HCT116 (cell line): ENCODE measurements around the gene SAG. TPM values are rescaled to one million over a fixed set of nuclear protein-coding genes. Genes with fewer than 3 reads are reported as not detected.

Source experiments
- ATAC-seq: fragments of 200-7000 bp; cut with Tn5 transposase; 2 replicates; pipeline ENCODE4 v1.9.1; 2020; ENCODE audit warnings: mild to moderate bottlenecking, moderate library complexity
- BruUV-seq: library from RNA; stranded (reverse); fragments of 400-500 nt; replicated peaks from 2 replicates; lab custom pipeline; 2021; lab: Mats Ljungman, UMichigan
- CTCF ChIA-PET: fragments of 300-600 bp; sonication (Branson Sonifier 250); formaldehyde crosslinking; loops from one replicate; lab custom pipeline; 2021; ENCODE audit warnings: antibody characterized with exemption; lab: Charles Lee
- POLR2A ChIA-PET: fragments of 300-600, 350-600 bp; sonication (Branson Sonifier 250); formaldehyde crosslinking; loops from one replicate; lab custom pipeline; 2021; ENCODE audit warnings: antibody characterized with exemption; lab: Charles Lee
- RAD21 ChIA-PET, 2 experiments: fragments of 300-600 bp; sonication (Branson Sonifier 250); formaldehyde crosslinking; loops; one replicate each; lab custom pipeline; 2023; ENCODE audit warnings: low total read pairs in 2 of 2; ENCODE audit not compliant: uncharacterized antibody in 2 of 2, unreplicated experiment in 2 of 2, low non-redundant PET in 1 of 2; lab: Charles Lee
- DNase-seq: peaks from one replicate; pipeline ENCODE4 v3.0.0-alpha.2; 2010; ENCODE audit warnings: low read depth, low spot score
- H2AFZ ChIP-seq: fragments of 200-600 bp; shearing (Covaris generic), sonication (generic); 2 replicates; pipeline ENCODE4 v1.6.1; 2017; ENCODE audit warnings: low read depth, mixed run types, mixed read lengths, antibody characterized with exemption, low read length; ENCODE audit not compliant: poor library complexity, severe bottlenecking
- H3K27ac ChIP-seq: 2 replicates; pipeline ENCODE4 v1.5.1; 2012; ENCODE audit warnings: low read depth, low read length
- H3K27me3 ChIP-seq: fragments of 200-600 bp; sonication (generic); 2 replicates; pipeline ENCODE4 v1.6.1; 2016; ENCODE audit warnings: mixed run types, low read length, mixed read lengths; ENCODE audit not compliant: insufficient read depth
- H3K36me3 ChIP-seq, 2 experiments: fragments of 200-500 bp in 1 of 2; fragments of 200-600 bp in 1 of 2; sonication (Bioruptor generic) in 1 of 2; sonication (generic) in 1 of 2; 2 replicates each; pipeline versions ENCODE4 v1.5.1 to v1.6.1; 2014 to 2016; ENCODE audit warnings: low read length in 2 of 2, inconsistent platforms in 1 of 2, mixed read lengths in 1 of 2, mixed run types in 1 of 2; ENCODE audit not compliant: insufficient read depth in 2 of 2, control insufficient read depth in 1 of 2
- H3K4me1 ChIP-seq, 2 experiments: fragments of 200-600 bp in 1 of 2; sonication (generic) in 1 of 2; 2 replicates each; pipeline versions ENCODE4 v1.5.1 to v1.6.1; 2012 to 2017; ENCODE audit warnings: low read length in 2 of 2, inconsistent platforms in 1 of 2, mild to moderate bottlenecking in 1 of 2, mixed read lengths in 1 of 2, mixed run types in 1 of 2, moderate library complexity in 1 of 2; ENCODE audit not compliant: insufficient read depth in 2 of 2, control insufficient read depth in 1 of 2
- H3K4me2 ChIP-seq: fragments of 200-600 bp; sonication (generic); 2 replicates; pipeline ENCODE4 v1.6.1; 2017; ENCODE audit warnings: mixed run types, low read length, mixed read lengths
- H3K4me3 ChIP-seq, 2 experiments: fragments of 200-600 bp in 1 of 2; sonication (generic) in 1 of 2; replicated peaks in 1 of 2; 2 replicates each; pipeline ENCODE4 v1.5.1; 2011 to 2016; ENCODE audit warnings: low read length in 2 of 2, control low read depth in 1 of 2, low read depth in 1 of 2, mild to moderate bottlenecking in 1 of 2, mixed read lengths in 1 of 2, mixed run types in 1 of 2
- H3K79me2 ChIP-seq: fragments of 200-600 bp; sonication (generic); 2 replicates; pipeline ENCODE4 v1.6.1; 2017; ENCODE audit warnings: mild to moderate bottlenecking, mixed run types, low read length, moderate library complexity, mixed read lengths; ENCODE audit not compliant: insufficient read depth
- H3K9ac ChIP-seq: fragments of 200-600 bp; sonication (generic); 2 replicates; pipeline ENCODE4 v1.6.1; 2016; ENCODE audit warnings: low read length, mixed read lengths
- H3K9me2 ChIP-seq: fragments of 200-600 bp; sonication (generic), shearing (Covaris generic); 2 replicates; pipeline ENCODE4 v1.6.1; 2017; ENCODE audit warnings: mixed run types, mild to moderate bottlenecking, moderate library complexity; ENCODE audit not compliant: insufficient read depth
- H3K9me3 ChIP-seq, 2 experiments: fragments of 200-500 bp in 1 of 2; fragments of 200-600 bp in 1 of 2; sonication (Bioruptor generic) in 1 of 2; sonication (generic) in 1 of 2; 2 replicates each; pipeline ENCODE4 v1.6.1; 2014 to 2017; ENCODE audit warnings: low read length in 2 of 2, mixed read lengths in 2 of 2, inconsistent platforms in 1 of 2, low read depth in 1 of 2, mild to moderate bottlenecking in 1 of 2, mixed run types in 1 of 2, moderate library complexity in 1 of 2; ENCODE audit not compliant: control insufficient read depth in 1 of 2, insufficient read depth in 1 of 2
- H4K20me1 ChIP-seq: fragments of 200-600 bp; sonication (generic), shearing (Covaris generic); 2 replicates; pipeline ENCODE4 v1.6.1; 2017; ENCODE audit warnings: mixed run types, mild to moderate bottlenecking, moderate library complexity; ENCODE audit not compliant: insufficient read depth
- CBX3 ChIP-seq: IDR thresholded peaks from 2 replicates; pipeline ENCODE4 v1.6.1; 2012; ENCODE audit warnings: low read depth
- CEBPB ChIP-seq: IDR thresholded peaks from 2 replicates; pipeline ENCODE4 v1.6.1; 2012; ENCODE audit warnings: low read depth
- EGR1 ChIP-seq: IDR thresholded peaks from 2 replicates; pipeline ENCODE4 v1.6.1; 2012; ENCODE audit warnings: low read depth
- ELF1 ChIP-seq: IDR thresholded peaks from 2 replicates; pipeline ENCODE4 v1.6.1; 2012; ENCODE audit warnings: low read depth, borderline replicate concordance
- EZH2 ChIP-seq: fragments of 200-600 bp; sonication (generic); IDR thresholded peaks from 2 replicates; pipeline ENCODE4 v1.6.1; 2017; ENCODE audit warnings: antibody characterized with exemption, mixed run types
- FOSL1 ChIP-seq: IDR thresholded peaks from 2 replicates; pipeline ENCODE4 v1.6.1; 2012; ENCODE audit warnings: low read depth
- JUND ChIP-seq: IDR thresholded peaks from 2 replicates; pipeline ENCODE4 v1.6.1; 2012
- POLR2A ChIP-seq: IDR thresholded peaks from 2 replicates; pipeline ENCODE4 v1.7.0; 2011; ENCODE audit warnings: borderline replicate concordance; ENCODE audit not compliant: insufficient read depth, insufficient read length; ENCODE audit errors: extremely low read depth
- RAD21 ChIP-seq: IDR thresholded peaks from 2 replicates; pipeline ENCODE4 v1.6.1; 2012; ENCODE audit warnings: low read depth, mild to moderate bottlenecking
- REST ChIP-seq: IDR thresholded peaks from 2 replicates; pipeline ENCODE4 v1.6.1; 2012; ENCODE audit warnings: low read depth
- SIN3A ChIP-seq: IDR thresholded peaks from 2 replicates; pipeline ENCODE4 v1.6.1; 2012; ENCODE audit warnings: low read depth
- SP1 ChIP-seq: IDR thresholded peaks from 2 replicates; pipeline ENCODE4 v1.6.1; 2012; ENCODE audit warnings: low read depth
- SRF ChIP-seq: IDR thresholded peaks from 2 replicates; pipeline ENCODE4 v1.6.1; 2012; ENCODE audit warnings: low read depth
- YY1 ChIP-seq: IDR thresholded peaks from 2 replicates; pipeline ENCODE4 v1.6.1; 2011; ENCODE audit warnings: low read length, low read depth, moderate library complexity, mild to moderate bottlenecking; ENCODE audit not compliant: insufficient replicate concordance; ENCODE audit errors: extremely low read depth
- ZBTB33 ChIP-seq: IDR thresholded peaks from 2 replicates; pipeline ENCODE4 v1.6.1; 2011; ENCODE audit warnings: mild to moderate bottlenecking, low read length, moderate library complexity; ENCODE audit not compliant: insufficient replicate concordance; ENCODE audit errors: extremely low read depth
- intact Hi-C: fragments of 100-400 bp; cut with micrococcal nuclease; formaldehyde crosslinking; loops from 2 replicates; pipeline ENCODE4 v1.10.0; 2022
- total RNA-seq: library from RNA; stranded (reverse); gene quantifications from one replicate; pipeline ENCODE4 v1.2.1, GENCODE V29; 2021; ENCODE audit not compliant: unreplicated experiment

Gene SAG
- total RNA-seq, 1 experiment from 2014 or later, result not detected

- Histone ChIP-seq H4K20me1 (0 out of 2 replicates have a peak, but pooled peaks cover 4% of the 10 kb centered on the region), H3K36me3 (peaks cover 5 to 6% of the 10 kb centered on the region in 2 experiments; a peak in 2 of 4 replicates), H3K4me2 (no peak overlapping the region), H3K27me3 (no peaks in the 10 kb centered on the region), H3K4me3 (no peak overlapping the region), H3K9me3 (no peaks in the 10 kb centered on the region), H3K9ac (no peak overlapping the region), H3K4me1 (0 out of 4 replicates have a peak, but pooled peaks cover 0 to 4% of the 10 kb centered on the region in 2 experiments), H2AFZ (no peak overlapping the region), H3K9me2 (no peaks in the 10 kb centered on the region), H3K27ac (no peak overlapping the region), H3K79me2 (peaks cover 60% of the 10 kb centered on the region)
- ChIA-PET RAD21 (no interaction called here), POLR2A (no interaction called here), CTCF (no interaction called here)
- no peak for ATAC-seq
- intact Hi-C loops, result no loop called here
- no peak for TF ChIP-seq CBX3
- BruUV-seq, result no TSS peak
- DNase-seq, result no peak
Observed at GRCh38 chr2:233387667-233388528, 80.3 kb downstream of the SAG start.

GRCh38 chr2:233389601-233390125 lies 82.0 kb downstream of the SAG start:
- Histone ChIP-seq H2AFZ (no peak overlapping the region), H3K27ac (no peak overlapping the region), H3K9ac (no peak overlapping the region), H3K4me1 (0 out of 4 replicates have a peak, but pooled peaks cover 0 to 4% of the 10 kb centered on the region in 2 experiments), H3K79me2 (peaks cover 43% of the 10 kb centered on the region), H4K20me1 (0 out of 2 replicates have a peak, but pooled peaks cover 4% of the 10 kb centered on the region), H3K27me3 (no peaks in the 10 kb centered on the region), H3K9me3 (no peaks in the 10 kb centered on the region), H3K4me2 (no peak overlapping the region), H3K4me3 (no peak overlapping the region), H3K36me3 (peaks cover 6% of the 10 kb centered on the region in 2 experiments; a peak in 2 of 4 replicates), H3K9me2 (no peaks in the 10 kb centered on the region)
- ChIA-PET CTCF (no interaction called here), RAD21 (no interaction called here), POLR2A (no interaction called here)
- intact Hi-C loops, result no loop called here
- DNase-seq (no peak), ATAC-seq (no peak)
- no TSS peak for BruUV-seq
- no peak for TF ChIP-seq JUND
- TF ChIP-seq EZH2, result no peak
- no peak for TF ChIP-seq ELF1
- TF ChIP-seq CBX3, result no peak
- no peak for TF ChIP-seq ZBTB33
- TF ChIP-seq YY1, result no peak
- TF ChIP-seq FOSL1, result no peak
- TF ChIP-seq POLR2A, result no peak
- TF ChIP-seq CEBPB, result no peak
- TF ChIP-seq SRF, result no peak
- TF ChIP-seq RAD21, result no peak
- TF ChIP-seq EGR1, result no peak
- no peak for TF ChIP-seq REST
- no peak for TF ChIP-seq SP1
- no peak for TF ChIP-seq SIN3A
